G401 (cell line): ENCODE results near the gene TSPY2. TPM values are rescaled to one million over a fixed set of nuclear protein-coding genes. Genes with fewer than 3 reads are reported as not detected.
"Not testable (repeated sequence)": the region's sequence is repeated elsewhere in the genome, so short reads cannot be mapped to it uniquely, and the experiment has no call there.

Experiments used
- DNase-seq: peaks from one replicate; pipeline ENCODE4 v3.0.0-alpha.2; 2015; ENCODE audit warnings: low spot score
- in situ Hi-C: cut with HindIII; loops from 2 replicates; pipeline ENCODE4 v1.10.0; 2016; ENCODE audit warnings: low sequenced_read_pairs, mixed read lengths
- total RNA-seq: library from RNA; depleted of rRNA; stranded (reverse); fragments of >200 nt; shearing (Covaris generic); gene quantifications from 2 replicates; pipeline ENCODE4 v1.2.3, GENCODE V29; 2014; rRNA removed

TSPY2 gene
- total RNA-seq, result not detected in 2 replicates

- in situ Hi-C loops, DNase-seq: not testable (repeated sequence)
Measured at GRCh38 chrY:6245923-6246322, at the start of gene TSPY2. Gene TSPY2, plus strand, starts transcription at chrY:6246223. Its CDS starts 46 bp downstream, at chrY:6246269.

GRCh38 chrY:6209565-6209964 is 36.5 kb upstream of the TSPY2 start:
- DNase-seq, in situ Hi-C loops: not testable (repeated sequence)

- DNase-seq, in situ Hi-C loops: not testable (repeated sequence)
Measured at GRCh38 chrY:6217045-6217444, 29.0 kb upstream of the TSPY2 start.

- in situ Hi-C loops, DNase-seq: not testable (repeated sequence)
Measured at GRCh38 chrY:6269839-6270238, 23.8 kb downstream of the TSPY2 start.
